Measurements from ENCODE around the gene CFAP73.

CFAP73 gene

DNA sequence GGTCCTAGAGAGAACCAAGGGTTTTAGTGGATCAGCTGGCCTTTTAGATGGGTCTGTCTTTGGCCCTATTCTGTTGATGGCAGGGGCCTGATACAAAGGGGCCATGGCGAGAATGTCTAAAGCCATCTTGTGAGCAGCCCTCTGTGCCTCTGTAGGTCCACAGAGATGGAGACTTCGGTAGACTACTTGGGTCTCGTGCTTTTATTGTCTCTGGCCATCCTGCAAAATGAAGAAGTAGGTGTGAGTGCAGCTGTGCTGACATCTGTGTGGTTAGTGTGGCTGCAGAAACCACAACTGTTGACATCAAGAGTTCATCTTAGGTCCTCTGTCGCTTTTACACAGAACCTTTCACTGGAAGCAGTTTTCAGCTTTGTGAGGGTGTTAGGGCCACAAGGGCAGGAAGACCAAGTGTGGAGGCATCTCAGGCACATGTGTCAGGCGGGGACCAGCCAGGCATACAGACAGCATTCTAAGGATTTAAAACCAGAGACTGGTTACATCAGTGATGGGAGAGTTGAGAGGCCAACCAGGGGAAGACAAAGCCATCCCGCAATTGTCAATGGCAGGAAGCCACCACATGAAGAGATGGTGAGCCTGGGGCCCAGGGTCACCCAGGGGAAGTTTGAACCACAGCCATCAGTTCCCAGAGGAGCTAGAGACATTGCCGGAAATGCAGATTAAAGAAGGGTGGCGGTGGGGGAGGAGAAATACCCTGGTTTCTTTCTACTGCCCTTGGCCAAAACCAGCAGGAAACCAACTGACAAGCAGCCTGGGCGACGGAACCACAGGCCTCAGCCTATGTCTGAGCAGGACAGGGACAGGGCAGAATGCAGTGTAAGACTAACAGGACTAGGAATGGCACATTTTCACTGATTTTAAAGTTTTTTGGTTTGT lies 58.8 kb downstream of the CFAP73 start:
- DNase-seq (ENCODE audit: low spot score), result peak; percentile 82
- no peak for TF ChIP-seq CTCF (IDR thresholded peaks at IDR 0.05; ENCODE audit: extremely low read depth, missing control alignments)

All from GM20000 (cell line).